ENCODE measurements around the gene PHOSPHO1. TPM values are rescaled to one million over a fixed set of nuclear protein-coding genes. Genes with fewer than 3 reads are reported as not detected.
A peak's percentile ranks its signal among the peaks of the same experiment; 100 is the strongest.
"Not testable (repeated sequence)": the region's sequence is repeated elsewhere in the genome, so short reads cannot be mapped to it uniquely, and the experiment has no call there.

Gene PHOSPHO1
- 0.52 TPM for total RNA-seq
- long read RNA-seq, partial matches to known transcripts, result 0 of 4 reads
- long read RNA-seq, other reads (novel, unspliced or antisense), result 0 of 4 reads

GRCh38 chr17:49230636-49231562 is at the start of gene PHOSPHO1:
Gene PHOSPHO1, minus strand, starts transcription at chr17:49230787. Its CDS starts 4,096 bp downstream, at chr17:49226691.
- TF ChIP-seq CTCF (IDR thresholded peaks at IDR 0.05; ENCODE audit: borderline replicate concordance), result no peak
- no peaks in the 10 kb centered on the region for H3K36me3 ChIP-seq
- peak within 1 kb of the TSS; percentile 71 for H3K4me3 ChIP-seq
- H3K4me1 ChIP-seq, result peaks cover 29% of the 10 kb centered on the region
- no peak within 1 kb of the TSS for H3K27ac ChIP-seq (replicated peaks)
- peaks cover 15% of the 10 kb centered on the region for H3K27me3 ChIP-seq (ENCODE audit: low read depth)
- intact Hi-C loops (cut with micrococcal nuclease), result no loop called here
- DNase-seq, result peak; percentile 87
- H3K9me3 ChIP-seq (replicated peaks), result no peaks in the 10 kb centered on the region

GRCh38 chr17:49280061-49280460 is 49.5 kb upstream of the PHOSPHO1 start:
- TF ChIP-seq CTCF (IDR thresholded peaks at IDR 0.05; ENCODE audit: borderline replicate concordance), result no peak
- Histone ChIP-seq H3K27ac (replicated peaks) (no peak overlapping the region), H3K4me3 (no peak overlapping the region), H3K36me3 (no peaks in the 10 kb centered on the region), H3K27me3 (ENCODE audit: low read depth) (no peaks in the 10 kb centered on the region), H3K4me1 (no peaks in the 10 kb centered on the region), H3K9me3 (replicated peaks) (peaks cover 4% of the 10 kb centered on the region)
- DNase-seq, result no peak
- intact Hi-C loops (cut with micrococcal nuclease), result no loop called here

GRCh38 chr17:49279263-49280015 is 48.9 kb upstream of the PHOSPHO1 start:
- H3K27ac ChIP-seq (replicated peaks); DNase-seq; H3K4me3 ChIP-seq; H3K36me3 ChIP-seq; intact Hi-C loops (cut with micrococcal nuclease); H3K9me3 ChIP-seq (replicated peaks); H3K4me1 ChIP-seq; H3K27me3 ChIP-seq (ENCODE audit: low read depth): not testable (repeated sequence)

GRCh38 chr17:49278076-49278475 is 47.5 kb upstream of the PHOSPHO1 start:
- no peak for TF ChIP-seq CTCF (IDR thresholded peaks at IDR 0.05; ENCODE audit: borderline replicate concordance)
- intact Hi-C loops (cut with micrococcal nuclease), result no loop called here
- Histone ChIP-seq H3K27ac (replicated peaks) (no peak overlapping the region), H3K9me3 (replicated peaks) (peaks cover 4% of the 10 kb centered on the region), H3K27me3 (ENCODE audit: low read depth) (no peaks in the 10 kb centered on the region), H3K36me3 (no peaks in the 10 kb centered on the region), H3K4me1 (no peaks in the 10 kb centered on the region), H3K4me3 (no peak overlapping the region)
- DNase-seq, result no peak

GRCh38 chr17:49277638-49278037 is 47.1 kb upstream of the PHOSPHO1 start:
- no peaks in the 10 kb centered on the region for H3K27me3 ChIP-seq (ENCODE audit: low read depth)
- H3K36me3 ChIP-seq, result no peaks in the 10 kb centered on the region
- H3K4me3 ChIP-seq, result no peak overlapping the region
- no peak for DNase-seq
- intact Hi-C loops (cut with micrococcal nuclease), result no loop called here
- H3K27ac ChIP-seq (replicated peaks), result no peak overlapping the region
- peaks cover 4% of the 10 kb centered on the region for H3K9me3 ChIP-seq (replicated peaks)
- TF ChIP-seq CTCF (IDR thresholded peaks at IDR 0.05; ENCODE audit: borderline replicate concordance), result no peak
- H3K4me1 ChIP-seq, result no peaks in the 10 kb centered on the region

- H3K36me3 ChIP-seq; DNase-seq; H3K9me3 ChIP-seq (replicated peaks); H3K27me3 ChIP-seq (ENCODE audit: low read depth); H3K4me3 ChIP-seq; H3K27ac ChIP-seq (replicated peaks); H3K4me1 ChIP-seq; intact Hi-C loops (cut with micrococcal nuclease): not testable (repeated sequence)
Observed at GRCh38 chr17:49275981-49276380, 45.4 kb upstream of the PHOSPHO1 start.
